Measurements from ENCODE around the gene RSU1.
"Not testable (repeated sequence)": the region's sequence is repeated elsewhere in the genome, so short reads cannot be mapped to it uniquely, and the experiment has no call there.

GRCh38 chr10:16752849-16753248 lies 64.4 kb downstream of the RSU1 start:
- TF ChIP-seq POLR2A, POLR2AphosphoS5 (IDR thresholded peaks at IDR 0.05): not testable (repeated sequence)
- TF ChIP-seq, protein P1, sequence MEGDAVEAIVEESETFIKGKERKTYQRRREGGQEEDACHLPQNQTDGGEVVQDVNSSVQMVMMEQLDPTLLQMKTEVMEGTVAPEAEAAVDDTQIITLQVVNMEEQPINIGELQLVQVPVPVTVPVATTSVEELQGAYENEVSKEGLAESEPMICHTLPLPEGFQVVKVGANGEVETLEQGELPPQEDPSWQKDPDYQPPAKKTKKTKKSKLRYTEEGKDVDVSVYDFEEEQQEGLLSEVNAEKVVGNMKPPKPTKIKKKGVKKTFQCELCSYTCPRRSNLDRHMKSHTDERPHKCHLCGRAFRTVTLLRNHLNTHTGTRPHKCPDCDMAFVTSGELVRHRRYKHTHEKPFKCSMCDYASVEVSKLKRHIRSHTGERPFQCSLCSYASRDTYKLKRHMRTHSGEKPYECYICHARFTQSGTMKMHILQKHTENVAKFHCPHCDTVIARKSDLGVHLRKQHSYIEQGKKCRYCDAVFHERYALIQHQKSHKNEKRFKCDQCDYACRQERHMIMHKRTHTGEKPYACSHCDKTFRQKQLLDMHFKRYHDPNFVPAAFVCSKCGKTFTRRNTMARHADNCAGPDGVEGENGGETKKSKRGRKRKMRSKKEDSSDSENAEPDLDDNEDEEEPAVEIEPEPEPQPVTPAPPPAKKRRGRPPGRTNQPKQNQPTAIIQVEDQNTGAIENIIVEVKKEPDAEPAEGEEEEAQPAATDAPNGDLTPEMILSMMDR (IDR thresholded peaks at IDR 0.05) = not testable (repeated sequence)

Measured in sigmoid colon (tissue), 4 donors.